DND-41 (cell line): ENCODE results near the gene NEMP2.

Experiments
- ATAC-seq: fragments of 200-7000 bp; cut with Tn5 transposase; 3 replicates; pipeline ENCODE4 v1.9.1; 2021; ENCODE audit warnings: low read depth; ENCODE audit not compliant: insufficient read depth
- DNase-seq: peaks from one replicate; pipeline ENCODE4 v3.0.0-alpha.2; 2020
- H2AFZ ChIP-seq: 2 replicates; pipeline ENCODE4 v1.6.0; 2012; ENCODE audit warnings: low read depth, low read length
- H3K27ac ChIP-seq: 2 replicates; pipeline ENCODE4 v1.5.1; 2012; ENCODE audit warnings: low read length, inconsistent platforms
- H3K27me3 ChIP-seq: fragments of 200-600 bp; sonication (generic); 2 replicates; pipeline ENCODE4 v1.6.0; 2012; ENCODE audit warnings: low read length, mild to moderate bottlenecking, inconsistent platforms; ENCODE audit not compliant: insufficient read depth, poor library complexity
- H3K36me3 ChIP-seq: 2 replicates; pipeline ENCODE4 v1.5.1; 2012; ENCODE audit warnings: low read length, inconsistent platforms; ENCODE audit not compliant: insufficient read depth
- H3K4me1 ChIP-seq: 2 replicates; pipeline ENCODE4 v1.5.1; 2012; ENCODE audit warnings: mild to moderate bottlenecking, low read length; ENCODE audit not compliant: insufficient read depth
- H3K4me2 ChIP-seq: 2 replicates; pipeline ENCODE4 v1.6.0; 2012; ENCODE audit warnings: mild to moderate bottlenecking, moderate library complexity, low read length, inconsistent platforms; ENCODE audit not compliant: insufficient read depth
- H3K4me3 ChIP-seq, 2 experiments: fragments of 200-600 bp in 1 of 2; shearing (Covaris generic) in 1 of 2; 2 replicates each; pipeline ENCODE4 v1.5.1; 2012 to 2016; ENCODE audit warnings: inconsistent platforms in 2 of 2, low read length in 2 of 2, mild to moderate bottlenecking in 2 of 2, low read depth in 1 of 2, moderate library complexity in 1 of 2
- H3K79me2 ChIP-seq: 2 replicates; pipeline ENCODE4 v1.6.0; 2012; ENCODE audit warnings: low read length, inconsistent platforms; ENCODE audit not compliant: insufficient read depth
- H3K9ac ChIP-seq: 2 replicates; pipeline ENCODE4 v1.6.0; 2012; ENCODE audit warnings: low read depth, mild to moderate bottlenecking, inconsistent platforms, low read length, moderate library complexity
- H3K9me3 ChIP-seq: 2 replicates; pipeline ENCODE4 v1.5.1; 2012; ENCODE audit warnings: low read length, moderate library complexity, mild to moderate bottlenecking, inconsistent platforms; ENCODE audit not compliant: insufficient read depth, severe bottlenecking
- H4K20me1 ChIP-seq: 2 replicates; pipeline ENCODE4 v1.6.0; 2012; ENCODE audit warnings: low read length; ENCODE audit not compliant: insufficient read depth
- EZH2 ChIP-seq: IDR thresholded peaks from 3 replicates; pipeline ENCODE4 v1.6.1; 2012; ENCODE audit warnings: borderline replicate concordance, low read depth, mild to moderate bottlenecking, moderate library complexity, low read length, inconsistent platforms; ENCODE audit not compliant: severe bottlenecking
- TF ChIP-seq, protein P1 (sequence below): IDR thresholded peaks from 2 replicates; pipeline ENCODE4 v1.5.1; 2012; ENCODE audit warnings: borderline replicate concordance, low read length, moderate library complexity, mild to moderate bottlenecking; ENCODE audit not compliant: poor library complexity, severe bottlenecking; ENCODE audit errors: extremely low read depth

NEMP2 gene

DNA sequence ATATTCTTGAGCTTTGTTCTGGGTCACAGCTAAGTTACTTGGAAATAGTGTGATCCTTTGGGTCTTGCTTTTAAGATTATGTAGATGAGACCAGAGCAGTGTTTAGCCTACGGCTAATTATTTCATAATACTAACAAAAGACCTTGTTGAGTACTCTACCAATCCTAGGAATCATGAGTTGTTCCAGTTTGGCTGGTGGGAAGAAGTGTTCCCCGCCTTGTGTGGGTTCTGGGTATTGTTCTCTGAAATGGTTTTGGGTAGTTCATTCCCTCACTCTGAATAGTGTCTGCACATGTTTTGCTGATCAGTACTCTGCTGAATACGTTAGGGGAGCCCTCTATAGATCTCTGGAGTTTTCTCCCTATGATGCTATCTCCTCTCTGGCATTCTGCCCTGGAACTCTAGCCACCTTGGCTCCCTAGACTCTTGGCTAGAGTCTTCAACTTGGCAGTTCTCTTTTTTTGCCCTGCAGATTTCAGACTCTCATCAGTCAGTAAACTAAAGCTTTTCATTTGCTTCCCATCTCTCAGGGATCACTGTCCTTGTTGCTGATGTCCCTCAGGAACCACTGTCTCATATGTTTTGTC is 48.4 kb downstream of the NEMP2 start:
- H3K4me1 ChIP-seq: peaks cover 9% of the 10 kb centered on the region
- H4K20me1 ChIP-seq: no peaks in the 10 kb centered on the region
- H3K36me3 ChIP-seq: peaks cover 34% of the 10 kb centered on the region
- H3K79me2 ChIP-seq: no peaks in the 10 kb centered on the region
- no peaks in the 10 kb centered on the region for H3K27me3 ChIP-seq
- no peak overlapping the region for H2AFZ ChIP-seq
- H3K27ac ChIP-seq: no peak overlapping the region
- no peak for ATAC-seq
- no peak overlapping the region for H3K4me2 ChIP-seq
- no peak for TF ChIP-seq EZH2
- TF ChIP-seq, protein P1, sequence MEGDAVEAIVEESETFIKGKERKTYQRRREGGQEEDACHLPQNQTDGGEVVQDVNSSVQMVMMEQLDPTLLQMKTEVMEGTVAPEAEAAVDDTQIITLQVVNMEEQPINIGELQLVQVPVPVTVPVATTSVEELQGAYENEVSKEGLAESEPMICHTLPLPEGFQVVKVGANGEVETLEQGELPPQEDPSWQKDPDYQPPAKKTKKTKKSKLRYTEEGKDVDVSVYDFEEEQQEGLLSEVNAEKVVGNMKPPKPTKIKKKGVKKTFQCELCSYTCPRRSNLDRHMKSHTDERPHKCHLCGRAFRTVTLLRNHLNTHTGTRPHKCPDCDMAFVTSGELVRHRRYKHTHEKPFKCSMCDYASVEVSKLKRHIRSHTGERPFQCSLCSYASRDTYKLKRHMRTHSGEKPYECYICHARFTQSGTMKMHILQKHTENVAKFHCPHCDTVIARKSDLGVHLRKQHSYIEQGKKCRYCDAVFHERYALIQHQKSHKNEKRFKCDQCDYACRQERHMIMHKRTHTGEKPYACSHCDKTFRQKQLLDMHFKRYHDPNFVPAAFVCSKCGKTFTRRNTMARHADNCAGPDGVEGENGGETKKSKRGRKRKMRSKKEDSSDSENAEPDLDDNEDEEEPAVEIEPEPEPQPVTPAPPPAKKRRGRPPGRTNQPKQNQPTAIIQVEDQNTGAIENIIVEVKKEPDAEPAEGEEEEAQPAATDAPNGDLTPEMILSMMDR: no peak
- DNase-seq: no peak
- H3K9ac ChIP-seq: no peak overlapping the region
- H3K9me3 ChIP-seq: no peaks in the 10 kb centered on the region
- H3K4me3 ChIP-seq: no peak overlapping the region

DNA sequence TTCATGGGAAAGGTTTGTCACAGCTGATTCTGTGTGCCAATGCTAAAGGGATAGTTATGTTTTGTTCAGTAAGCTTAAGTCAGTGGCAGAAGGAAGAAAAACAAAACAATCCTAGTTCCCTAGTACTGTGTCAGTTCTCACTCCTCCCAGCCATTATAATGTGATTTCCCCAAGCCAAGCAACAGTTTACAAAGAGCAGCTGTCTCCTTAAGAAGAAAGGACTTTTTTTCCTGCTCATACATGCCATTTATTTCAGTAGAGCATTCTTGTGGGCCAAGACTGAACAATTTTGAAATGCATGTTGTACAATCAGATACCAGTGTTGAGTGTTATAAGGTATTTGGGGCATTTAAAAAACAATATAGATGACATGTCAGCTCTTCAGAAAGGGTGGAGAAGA is 52.1 kb downstream of the NEMP2 start:
- no peak for TF ChIP-seq EZH2
- TF ChIP-seq, protein P1: no peak
- Histone ChIP-seq H4K20me1 (no peaks in the 10 kb centered on the region), H3K9ac (no peak overlapping the region), H3K79me2 (no peaks in the 10 kb centered on the region), H3K4me2 (no peak overlapping the region), H3K36me3 (peaks cover 5% of the 10 kb centered on the region; the same call in 1 of the 2 replicates), H3K9me3 (no peaks in the 10 kb centered on the region), H3K27ac (no peak overlapping the region), H3K4me3 (no peak overlapping the region), H3K4me1 (no peaks in the 10 kb centered on the region), H2AFZ (no peak overlapping the region), H3K27me3 (no peaks in the 10 kb centered on the region)
- DNase-seq (no peak), ATAC-seq (no peak)

DNA sequence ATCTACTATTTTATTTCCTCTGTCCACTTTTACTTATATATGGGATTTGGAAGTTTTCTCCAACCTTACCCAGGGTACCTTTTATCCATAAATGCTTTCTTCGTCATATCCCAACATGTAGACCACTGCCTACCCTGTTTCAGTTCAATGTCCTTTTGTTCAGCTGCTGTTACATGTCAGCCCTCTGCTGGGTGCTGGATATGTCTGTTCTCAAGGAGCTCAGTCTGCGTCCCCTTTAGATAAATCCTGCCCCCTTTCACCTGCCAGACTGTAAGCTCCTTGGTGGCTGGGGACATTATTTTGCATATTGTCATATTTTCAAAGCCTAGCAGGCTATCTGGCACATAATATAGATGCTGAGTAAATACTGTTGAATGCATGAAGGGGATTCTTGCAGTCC is 53.2 kb downstream of the NEMP2 start:
- no peak overlapping the region for H3K4me2 ChIP-seq
- no peak overlapping the region for H3K9ac ChIP-seq
- H4K20me1 ChIP-seq: no peaks in the 10 kb centered on the region
- no peak overlapping the region for H2AFZ ChIP-seq
- peaks cover 5% of the 10 kb centered on the region; the same call in 1 of the 2 replicates for H3K36me3 ChIP-seq
- TF ChIP-seq, protein P1: no peak
- TF ChIP-seq EZH2: no peak
- no peaks in the 10 kb centered on the region for H3K27me3 ChIP-seq
- DNase-seq: no peak
- H3K79me2 ChIP-seq: no peaks in the 10 kb centered on the region
- no peak overlapping the region for H3K27ac ChIP-seq
- no peak overlapping the region for H3K4me3 ChIP-seq
- no peaks in the 10 kb centered on the region for H3K9me3 ChIP-seq
- no peaks in the 10 kb centered on the region for H3K4me1 ChIP-seq
- no peak for ATAC-seq
